GM10847 (cell line): ENCODE data around the gene FGF4.

Experiments
- POLR2A ChIP-seq: IDR thresholded peaks from 2 replicates; pipeline ENCODE4 v1.6.1; 2011; ENCODE audit not compliant: insufficient read length; ENCODE audit errors: extremely low read depth

FGF4 gene

GRCh38 chr11:69750875-69751597 is 24.1 kb downstream of the FGF4 start:
- no peak for TF ChIP-seq POLR2A

GRCh38 chr11:69750108-69750850 is 24.9 kb downstream of the FGF4 start:
- TF ChIP-seq POLR2A: no peak

- TF ChIP-seq POLR2A: no peak
These were observed 26.5 kb downstream of the FGF4 start for GRCh38 chr11:69748637-69749036.

- no peak for TF ChIP-seq POLR2A
These were observed 28.1 kb downstream of the FGF4 start for GRCh38 chr11:69746752-69747742.

- TF ChIP-seq POLR2A: no peak
These were observed 29.0 kb downstream of the FGF4 start for GRCh38 chr11:69746140-69746539.

GRCh38 chr11:69745201-69745600 is 29.9 kb downstream of the FGF4 start:
- no peak for TF ChIP-seq POLR2A

GRCh38 chr11:69744435-69744834 is 30.7 kb downstream of the FGF4 start:
- TF ChIP-seq POLR2A: no peak

- no peak for TF ChIP-seq POLR2A
These were observed 40.3 kb downstream of the FGF4 start for GRCh38 chr11:69734841-69735240.

- TF ChIP-seq POLR2A: no peak
These were observed 40.8 kb downstream of the FGF4 start for GRCh38 chr11:69734367-69734766.

GRCh38 chr11:69732910-69733309 is 42.2 kb downstream of the FGF4 start:
- TF ChIP-seq POLR2A: no peak

- no peak for TF ChIP-seq POLR2A
These were observed 44.0 kb downstream of the FGF4 start for GRCh38 chr11:69731110-69731509.

- no peak for TF ChIP-seq POLR2A
These were observed 44.6 kb downstream of the FGF4 start for GRCh38 chr11:69730500-69730899.

GRCh38 chr11:69729252-69729651 is 45.9 kb downstream of the FGF4 start:
- TF ChIP-seq POLR2A: no peak

- TF ChIP-seq POLR2A: no peak
These were observed 47.9 kb downstream of the FGF4 start for GRCh38 chr11:69727266-69727665.

- no peak for TF ChIP-seq POLR2A
These were observed 48.7 kb downstream of the FGF4 start for GRCh38 chr11:69726481-69726880.
